Measurements from ENCODE around the gene CDK5RAP1. TPM values are rescaled to one million over a fixed set of nuclear protein-coding genes. Genes with fewer than 3 reads are reported as not detected.
A peak's percentile ranks its signal among the peaks of the same experiment; 100 is the strongest.

The CDK5RAP1 gene
- total and polyA plus RNA-seq, 4 donors, result 16.8 to 65.7 (median 23.6) TPM

- H3K4me1 ChIP-seq (ENCODE audit: control insufficient read depth in 1 of 2, insufficient read depth in 2 of 2, low read length in 2 of 2), result no peaks in the 10 kb centered on the region
- no peaks in the 10 kb centered on the region for H3K36me3 ChIP-seq (ENCODE audit: control insufficient read depth in 1 of 2, insufficient read depth in 2 of 2, low read length in 1 of 2)
- no peak overlapping the region for H3K27ac ChIP-seq (ENCODE audit: low read depth in 1 of 2, low read length in 2 of 2)
- ATAC-seq (ENCODE audit: low FRiP score) (no peak), DNase-seq (peak in 1 of 2 donors; percentile 0)
- WGBS, 2 donors, result 75 to 81% methylated on average over 8 of the region's 8 CpGs
- no peaks in the 10 kb centered on the region for H3K9me3 ChIP-seq (ENCODE audit: control insufficient read depth, low read length)
- H3K4me3 ChIP-seq (ENCODE audit: low read length in 2 of 2), result no peak overlapping the region
- no peaks in the 10 kb centered on the region for H3K27me3 ChIP-seq (ENCODE audit: control insufficient read depth in 1 of 2, insufficient read depth in 2 of 2, low read length in 1 of 2)
- intact Hi-C loops (cut with DNase I), result no loop called here
Measured at GRCh38 chr20:33337119-33337518, 64.2 kb downstream of the CDK5RAP1 start.

GRCh38 chr20:33336375-33336774 is 64.9 kb downstream of the CDK5RAP1 start:
- 83 to 87% methylated on average over 3 of the region's 3 CpGs for WGBS, 2 donors
- intact Hi-C loops (cut with DNase I), result no loop called here
- H3K27me3 ChIP-seq (ENCODE audit: control insufficient read depth in 1 of 2, insufficient read depth in 2 of 2, low read length in 1 of 2), result no peaks in the 10 kb centered on the region
- H3K4me1 ChIP-seq (ENCODE audit: control insufficient read depth in 1 of 2, insufficient read depth in 2 of 2, low read length in 2 of 2), result no peaks in the 10 kb centered on the region
- DNase-seq (no peak), ATAC-seq (ENCODE audit: low FRiP score) (no peak)
- H3K27ac ChIP-seq (ENCODE audit: low read depth in 1 of 2, low read length in 2 of 2), result no peak overlapping the region
- H3K4me3 ChIP-seq (ENCODE audit: low read length in 2 of 2), result no peak overlapping the region
- no peaks in the 10 kb centered on the region for H3K9me3 ChIP-seq (ENCODE audit: control insufficient read depth, low read length)
- H3K36me3 ChIP-seq (ENCODE audit: control insufficient read depth in 1 of 2, insufficient read depth in 2 of 2, low read length in 1 of 2), result no peaks in the 10 kb centered on the region

- DNase-seq (no peak), ATAC-seq (ENCODE audit: low FRiP score) (no peak)
- intact Hi-C loops (cut with DNase I), result no loop called here
- Histone ChIP-seq H3K9me3 (ENCODE audit: control insufficient read depth, low read length) (no peaks in the 10 kb centered on the region), H3K4me3 (ENCODE audit: low read length in 2 of 2) (no peak overlapping the region), H3K4me1 (ENCODE audit: control insufficient read depth in 1 of 2, insufficient read depth in 2 of 2, low read length in 2 of 2) (no peaks in the 10 kb centered on the region), H3K27me3 (ENCODE audit: control insufficient read depth in 1 of 2, insufficient read depth in 2 of 2, low read length in 1 of 2) (no peaks in the 10 kb centered on the region), H3K27ac (ENCODE audit: low read depth in 1 of 2, low read length in 2 of 2) (no peak overlapping the region), H3K36me3 (ENCODE audit: control insufficient read depth in 1 of 2, insufficient read depth in 2 of 2, low read length in 1 of 2) (no peaks in the 10 kb centered on the region)
- 72 to 74% methylated on average over 3 of the region's 3 CpGs for WGBS, 2 donors
Measured at GRCh38 chr20:33334111-33334510, 67.2 kb downstream of the CDK5RAP1 start.

- no peak for DNase-seq
- Histone ChIP-seq H3K27ac (ENCODE audit: low read depth in 1 of 2, low read length in 2 of 2) (no peak overlapping the region), H3K27me3 (ENCODE audit: control insufficient read depth in 1 of 2, insufficient read depth in 2 of 2, low read length in 1 of 2) (no peaks in the 10 kb centered on the region), H3K4me1 (ENCODE audit: control insufficient read depth in 1 of 2, insufficient read depth in 2 of 2, low read length in 2 of 2) (no peaks in the 10 kb centered on the region), H3K9me3 (ENCODE audit: control insufficient read depth, low read length) (no peaks in the 10 kb centered on the region), H3K36me3 (ENCODE audit: control insufficient read depth in 1 of 2, insufficient read depth in 2 of 2, low read length in 1 of 2) (no peaks in the 10 kb centered on the region), H3K4me3 (ENCODE audit: low read length in 2 of 2) (no peak overlapping the region)
- WGBS, 2 donors, result 82 to 83% methylated on average over 7 of the region's 7 CpGs
- ATAC-seq (ENCODE audit: low FRiP score), result no peak
- intact Hi-C loops (cut with DNase I), result no loop called here
Measured at GRCh38 chr20:33333616-33334015, 67.7 kb downstream of the CDK5RAP1 start.

GRCh38 chr20:33332905-33333456 is 68.3 kb downstream of the CDK5RAP1 start:
- WGBS, 2 donors, result 69 to 76% methylated on average over 20 of the region's 20 CpGs
- ATAC-seq (ENCODE audit: low FRiP score) (no peak), DNase-seq (no peak)
- no peaks in the 10 kb centered on the region for H3K36me3 ChIP-seq (ENCODE audit: control insufficient read depth in 1 of 2, insufficient read depth in 2 of 2, low read length in 1 of 2)
- H3K27ac ChIP-seq (ENCODE audit: low read depth in 1 of 2, low read length in 2 of 2), result no peak overlapping the region
- H3K4me3 ChIP-seq (ENCODE audit: low read length in 2 of 2), result no peak overlapping the region
- intact Hi-C loops (cut with DNase I), result no loop called here
- H3K9me3 ChIP-seq (ENCODE audit: control insufficient read depth, low read length), result no peaks in the 10 kb centered on the region
- H3K27me3 ChIP-seq (ENCODE audit: control insufficient read depth in 1 of 2, insufficient read depth in 2 of 2, low read length in 1 of 2), result no peaks in the 10 kb centered on the region
- H3K4me1 ChIP-seq (ENCODE audit: control insufficient read depth in 1 of 2, insufficient read depth in 2 of 2, low read length in 2 of 2), result no peaks in the 10 kb centered on the region

DNA sequence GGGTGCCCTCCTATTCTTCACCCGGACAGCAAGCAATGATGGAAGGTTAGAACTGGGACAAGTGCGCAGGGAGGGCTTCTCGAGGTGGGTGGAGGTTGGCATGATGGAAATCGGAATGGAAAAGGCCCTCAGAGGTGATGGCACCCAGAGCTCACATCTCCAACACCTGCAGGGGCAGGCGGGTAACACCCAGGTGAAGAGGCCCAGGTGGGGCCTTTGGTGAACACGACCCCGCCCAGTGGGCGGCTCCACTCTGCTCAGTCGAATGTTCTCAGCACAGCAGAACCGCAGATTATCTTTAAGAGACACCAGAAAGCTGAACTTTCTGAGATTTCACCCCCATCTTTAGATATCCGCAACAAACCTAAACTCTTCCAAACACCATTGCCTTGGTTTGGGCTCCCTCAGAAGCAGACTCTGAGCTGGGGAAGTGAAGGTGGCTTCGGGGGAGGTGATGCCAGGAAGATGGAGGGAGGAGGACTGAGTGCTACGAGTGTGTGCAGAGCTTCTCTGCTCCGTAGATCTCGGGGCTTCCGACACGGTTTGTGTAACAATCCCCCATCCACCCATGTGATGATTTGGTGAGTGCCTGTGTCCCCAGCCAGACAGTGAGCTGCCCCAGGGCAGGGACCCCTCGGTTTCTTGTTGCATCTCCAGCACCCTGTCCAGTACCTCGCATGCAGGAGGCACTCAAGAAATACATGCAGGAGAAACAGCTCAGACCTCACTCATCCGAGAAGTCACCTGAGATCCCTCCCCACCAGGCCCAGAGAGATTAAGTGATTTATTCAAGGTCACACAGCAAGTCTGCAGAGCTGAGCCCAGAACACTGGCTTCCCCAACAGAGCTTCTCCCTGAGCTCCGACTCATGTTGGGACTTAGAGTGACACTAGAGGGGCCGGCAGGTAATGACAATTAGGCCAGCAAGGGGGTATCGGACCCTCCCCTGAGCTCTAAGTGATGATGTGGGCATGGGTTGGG is 72.9 kb downstream of the CDK5RAP1 start:
- Histone ChIP-seq H3K27me3 (ENCODE audit: control insufficient read depth in 1 of 2, insufficient read depth in 2 of 2, low read length in 1 of 2) (no peaks in the 10 kb centered on the region), H3K4me1 (ENCODE audit: control insufficient read depth in 1 of 2, insufficient read depth in 2 of 2, low read length in 2 of 2) (no peaks in the 10 kb centered on the region), H3K27ac (ENCODE audit: low read depth in 1 of 2, low read length in 2 of 2) (no peak overlapping the region), H3K9me3 (ENCODE audit: control insufficient read depth, low read length) (no peaks in the 10 kb centered on the region), H3K4me3 (ENCODE audit: low read length in 2 of 2) (no peak overlapping the region), H3K36me3 (ENCODE audit: control insufficient read depth in 1 of 2, insufficient read depth in 2 of 2, low read length in 1 of 2) (no peaks in the 10 kb centered on the region)
- DNase-seq, result no peak
- no peak for ATAC-seq (ENCODE audit: low FRiP score)
- intact Hi-C loops (cut with DNase I), result no loop called here
- 72 to 75% methylated on average over 23 of the region's 23 CpGs for WGBS, 2 donors

GRCh38 chr20:33325350-33325749 is 76.0 kb downstream of the CDK5RAP1 start:
- DNase-seq (no peak), ATAC-seq (ENCODE audit: low FRiP score) (no peak)
- intact Hi-C loops (cut with DNase I), result no loop called here
- H3K27me3 ChIP-seq (ENCODE audit: control insufficient read depth in 1 of 2, insufficient read depth in 2 of 2, low read length in 1 of 2), result no peaks in the 10 kb centered on the region
- no peaks in the 10 kb centered on the region for H3K9me3 ChIP-seq (ENCODE audit: control insufficient read depth, low read length)
- H3K4me3 ChIP-seq (ENCODE audit: low read length in 2 of 2), result no peak overlapping the region
- WGBS, 2 donors, result 63 to 88% methylated on average over 2 of the region's 2 CpGs
- H3K27ac ChIP-seq (ENCODE audit: low read depth in 1 of 2, low read length in 2 of 2), result no peak overlapping the region
- H3K36me3 ChIP-seq (ENCODE audit: control insufficient read depth in 1 of 2, insufficient read depth in 2 of 2, low read length in 1 of 2), result no peaks in the 10 kb centered on the region
- H3K4me1 ChIP-seq (ENCODE audit: control insufficient read depth in 1 of 2, insufficient read depth in 2 of 2, low read length in 2 of 2), result no peaks in the 10 kb centered on the region

DNA sequence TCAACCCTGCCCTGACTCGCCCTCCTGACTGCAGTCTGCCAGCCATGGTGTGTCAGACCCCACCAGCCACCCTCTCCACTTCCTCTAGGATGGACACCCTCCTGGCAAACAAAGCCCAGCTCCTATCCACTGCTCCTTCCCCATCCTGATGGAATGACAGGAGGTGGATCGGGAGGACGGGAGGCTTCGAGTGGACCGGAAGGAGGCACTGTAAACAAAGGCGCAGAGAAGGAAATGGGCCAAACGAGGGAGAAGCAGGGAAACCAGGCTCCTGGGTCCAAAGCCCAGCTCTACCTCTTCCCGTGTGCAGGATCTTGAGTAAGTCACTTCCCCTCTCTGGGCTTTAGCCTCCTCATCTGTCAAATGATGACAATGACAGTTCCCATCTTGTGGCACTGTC is 78.1 kb downstream of the CDK5RAP1 start:
- no peaks in the 10 kb centered on the region for H3K4me1 ChIP-seq (ENCODE audit: control insufficient read depth in 1 of 2, insufficient read depth in 2 of 2, low read length in 2 of 2)
- H3K4me3 ChIP-seq (ENCODE audit: low read length in 2 of 2), result no peak overlapping the region
- H3K9me3 ChIP-seq (ENCODE audit: control insufficient read depth, low read length), result no peaks in the 10 kb centered on the region
- intact Hi-C loops (cut with DNase I), result no loop called here
- H3K27me3 ChIP-seq (ENCODE audit: control insufficient read depth in 1 of 2, insufficient read depth in 2 of 2, low read length in 1 of 2), result no peaks in the 10 kb centered on the region
- DNase-seq (no peak), ATAC-seq (ENCODE audit: low FRiP score) (no peak)
- H3K36me3 ChIP-seq (ENCODE audit: control insufficient read depth in 1 of 2, insufficient read depth in 2 of 2, low read length in 1 of 2), result no peaks in the 10 kb centered on the region
- 68 to 69% methylated on average over 8 of the region's 8 CpGs for WGBS, 2 donors
- no peak overlapping the region for H3K27ac ChIP-seq (ENCODE audit: low read depth in 1 of 2, low read length in 2 of 2)

DNA sequence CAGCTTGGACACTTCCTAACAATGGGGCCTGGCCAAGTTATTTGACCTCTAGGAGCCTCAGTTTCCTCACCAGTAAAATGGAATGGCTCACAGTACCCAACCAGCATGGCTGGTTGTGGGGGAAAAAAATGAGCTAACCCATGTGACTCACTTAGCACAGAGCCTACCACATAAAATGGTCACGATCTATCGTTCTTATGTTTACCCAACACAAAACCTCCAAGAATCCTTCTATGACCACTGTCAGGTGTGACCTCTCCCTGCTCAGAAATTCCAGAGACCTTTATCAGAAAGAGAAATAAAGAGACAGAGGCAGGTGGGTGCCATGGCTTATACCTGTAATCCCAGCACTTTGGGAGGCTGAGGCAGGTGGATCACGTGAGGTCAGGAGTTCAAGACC is 78.9 kb downstream of the CDK5RAP1 start:
- Histone ChIP-seq H3K36me3 (ENCODE audit: control insufficient read depth in 1 of 2, insufficient read depth in 2 of 2, low read length in 1 of 2) (no peaks in the 10 kb centered on the region), H3K27ac (ENCODE audit: low read depth in 1 of 2, low read length in 2 of 2) (no peak overlapping the region), H3K4me1 (ENCODE audit: control insufficient read depth in 1 of 2, insufficient read depth in 2 of 2, low read length in 2 of 2) (no peaks in the 10 kb centered on the region), H3K27me3 (ENCODE audit: control insufficient read depth in 1 of 2, insufficient read depth in 2 of 2, low read length in 1 of 2) (no peaks in the 10 kb centered on the region), H3K9me3 (ENCODE audit: control insufficient read depth, low read length) (no peaks in the 10 kb centered on the region), H3K4me3 (ENCODE audit: low read length in 2 of 2) (no peak overlapping the region)
- DNase-seq (no peak), ATAC-seq (ENCODE audit: low FRiP score) (no peak)
- whole genome bisulfite sequencing, 2 donors, result 63 to 87% methylated on average over 3 of the region's 3 CpGs
- intact Hi-C loops (cut with DNase I), result no loop called here
